T-helper 2 cell treated with Interferon-gamma antibody and Interleukin-4, amounts not matched to agents 100 ng/mL and 5 ng/mL, for 36 hours (primary cell): ENCODE results near the gene FOXC2. TPM values are rescaled to one million over a fixed set of nuclear protein-coding genes. Genes with fewer than 3 reads are reported as not detected.

Experiments used
- intact Hi-C: fragments of 100-400 bp; cut with micrococcal nuclease; formaldehyde crosslinking; loops from one replicate; pipeline ENCODE4 v1.15.1; 2023
- total RNA-seq: library from RNA; stranded (reverse); gene quantifications from 2 replicates; pipeline ENCODE4 v1.2.3, GENCODE V29; 2022

FOXC2 gene
- total RNA-seq, 1 donor from 2014 or later = not detected

GRCh38 chr16:86554917-86555703 lies 11.5 kb upstream of the FOXC2 start, which contains the start of gene MTHFSD:
TSS of gene MTHFSD (minus strand) at chr16:86555235. CDS start at chr16:86555184, 51 bp downstream.
- intact Hi-C loops = loop anchor here (1.0 to 10.0 kb wide), 4 partner anchors 8 to 830 kb away; partner anchors contain the start of genes C16orf95, COX4I1, EMC8 and FBXO31

- intact Hi-C loops = loop anchor here (1.0 to 10.0 kb wide), 4 partner anchors 8 to 829 kb away; partner anchors contain the start of genes C16orf95, COX4I1, EMC8 and FBXO31
Observed at GRCh38 chr16:86555704-86556075, 10.9 kb upstream of the FOXC2 start.

GRCh38 chr16:86556576-86556975 lies 10.1 kb upstream of the FOXC2 start:
- intact Hi-C loops = loop anchor here (10.0 kb wide), 2 partner anchors 762 to 828 kb away; partner anchors contain the start of genes COX4I1, EMC8 and FBXO31

- intact Hi-C loops = loop anchor here (10.0 kb wide), 2 partner anchors 763 to 827 kb away; partner anchors contain the start of genes COX4I1, EMC8 and FBXO31
Observed at GRCh38 chr16:86557587-86557986, 9.0 kb upstream of the FOXC2 start.

- intact Hi-C loops = loop anchor here (10.0 kb wide), 2 partner anchors 764 to 826 kb away; partner anchors contain the start of genes COX4I1, EMC8 and FBXO31
Observed at GRCh38 chr16:86558355-86559193, 8.1 kb upstream of the FOXC2 start.

GRCh38 chr16:86559802-86560305 lies 6.8 kb upstream of the FOXC2 start:
- intact Hi-C loops = loop anchor here (5.0 to 10.0 kb wide), 6 partner anchors 202 to 825 kb away; partner anchors contain the start of genes COX4I1, EMC8 and FBXO31

- intact Hi-C loops = loop anchor here (2.0 to 5.0 kb wide), 5 partner anchors 200 to 735 kb away; no protein-coding TSS in a partner anchor
Observed at GRCh38 chr16:86562356-86562755, 4.3 kb upstream of the FOXC2 start.

- intact Hi-C loops = loop anchor here (1.0 to 5.0 kb wide), 7 partner anchors 8 to 734 kb away; partner anchors contain the start of gene MTHFSD
Observed at GRCh38 chr16:86563469-86564345, 2.9 kb upstream of the FOXC2 start.

GRCh38 chr16:86565181-86565631 lies 1.4 kb upstream of the FOXC2 start:
- intact Hi-C loops = no loop called here

- intact Hi-C loops = loop anchor here (2.0 kb wide), 1 partner anchor 59 kb away; no protein-coding TSS in a partner anchor
Observed at GRCh38 chr16:86565644-86566511, 751 bp upstream of the FOXC2 start.

GRCh38 chr16:86566966-86567700 lies 504 bp downstream of the FOXC2 start:
- intact Hi-C loops = loop anchor here (2.0 kb wide), 1 partner anchor 60 kb away; no protein-coding TSS in a partner anchor

GRCh38 chr16:86567701-86568581 lies 1.3 kb downstream of the FOXC2 start:
- intact Hi-C loops = loop anchor here (2.0 kb wide), 1 partner anchor 61 kb away; no protein-coding TSS in a partner anchor

- intact Hi-C loops = no loop called here
Observed at GRCh38 chr16:86568677-86569623, 2.3 kb downstream of the FOXC2 start.

- intact Hi-C loops = no loop called here
Observed at GRCh38 chr16:86569701-86570447, 3.2 kb downstream of the FOXC2 start.
